ENCODE measurements around the gene FOXA3. TPM values are rescaled to one million over a fixed set of nuclear protein-coding genes. Genes with fewer than 3 reads are reported as not detected.

The FOXA3 gene
- total RNA-seq, 1 experiment from 2014 or later = 22.2 TPM

DNA sequence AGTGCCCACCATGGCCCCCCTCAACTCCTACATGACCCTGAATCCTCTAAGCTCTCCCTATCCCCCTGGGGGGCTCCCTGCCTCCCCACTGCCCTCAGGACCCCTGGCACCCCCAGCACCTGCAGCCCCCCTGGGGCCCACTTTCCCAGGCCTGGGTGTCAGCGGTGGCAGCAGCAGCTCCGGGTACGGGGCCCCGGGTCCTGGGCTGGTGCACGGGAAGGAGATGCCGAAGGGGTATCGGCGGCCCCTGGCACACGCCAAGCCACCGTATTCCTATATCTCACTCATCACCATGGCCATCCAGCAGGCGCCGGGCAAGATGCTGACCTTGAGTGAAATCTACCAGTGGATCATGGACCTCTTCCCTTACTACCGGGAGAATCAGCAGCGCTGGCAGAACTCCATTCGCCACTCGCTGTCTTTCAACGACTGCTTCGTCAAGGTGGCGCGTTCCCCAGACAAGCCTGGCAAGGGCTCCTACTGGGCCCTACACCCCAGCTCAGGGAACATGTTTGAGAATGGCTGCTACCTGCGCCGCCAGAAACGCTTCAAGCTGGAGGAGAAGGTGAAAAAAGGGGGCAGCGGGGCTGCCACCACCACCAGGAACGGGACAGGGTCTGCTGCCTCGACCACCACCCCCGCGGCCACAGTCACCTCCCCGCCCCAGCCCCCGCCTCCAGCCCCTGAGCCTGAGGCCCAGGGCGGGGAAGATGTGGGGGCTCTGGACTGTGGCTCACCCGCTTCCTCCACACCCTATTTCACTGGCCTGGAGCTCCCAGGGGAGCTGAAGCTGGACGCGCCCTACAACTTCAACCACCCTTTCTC lies 8.2 kb downstream of the FOXA3 start:
- H3K14ac ChIP-seq (ENCODE audit: insufficient read depth, low read length) = no peak overlapping the region
- peaks cover 8 to 32% (median 25%) of the 10 kb centered on the region in 3 experiments; a peak in 6 of 7 replicates for H3K36me3 Mint-ChIP-seq (ENCODE audit: insufficient read depth in 1 of 3, low read depth in 3 of 3)
- H3K23me2 ChIP-seq (ENCODE audit: insufficient read length, low read depth, low read length, poor library complexity, severe bottlenecking) = peaks cover 3% of the 10 kb centered on the region
- no peak overlapping the region for H3K9ac ChIP-seq (ENCODE audit: extremely low read depth, insufficient read length, low read length)
- H3K18ac ChIP-seq (ENCODE audit: insufficient read length, low read depth, low read length) = no peak overlapping the region
- no peak overlapping the region for H2BK20ac ChIP-seq (ENCODE audit: low read depth, low read length, poor library complexity, severe bottlenecking)
- H4K20me1 ChIP-seq (ENCODE audit: control insufficient read depth, insufficient read depth, insufficient read length) = peaks cover 3% of the 10 kb centered on the region
- H3K27me3 Mint-ChIP-seq (ENCODE audit: low read depth) = no peaks in the 10 kb centered on the region; the same call in 1 of the 2 replicates
- no peak overlapping the region; a peak in 1 of 7 replicates for H3K27ac Mint-ChIP-seq
- no peak overlapping the region for H4K5ac ChIP-seq (ENCODE audit: insufficient read length, low read depth, low read length)
- peaks cover 2% of the 10 kb centered on the region; the same call in 1 of the 2 replicates for H3K79me2 ChIP-seq (ENCODE audit: insufficient read depth, low read length)
- H3K23ac ChIP-seq (ENCODE audit: insufficient read length, low read depth, low read length) = no peak overlapping the region
- H2BK15ac ChIP-seq (ENCODE audit: low read depth, low read length) = no peak overlapping the region
- DNase-seq = no peak
- no peak overlapping the region for H2AK5ac ChIP-seq (ENCODE audit: insufficient read length, low read length)
- H2BK12ac ChIP-seq (ENCODE audit: insufficient read length, low read depth, low read length) = no peak overlapping the region
- no peak overlapping the region for H3T11ph ChIP-seq (ENCODE audit: low read length)
- H3K79me1 ChIP-seq (ENCODE audit: insufficient read depth, low read depth, low read length, poor library complexity, severe bottlenecking) = no peaks in the 10 kb centered on the region
- peaks cover 18 to 38% of the 10 kb centered on the region in 2 experiments for H3K4me1 Mint-ChIP-seq
- no peak overlapping the region for H2AFZ ChIP-seq (ENCODE audit: low read length)
- H4K91ac ChIP-seq (ENCODE audit: insufficient read length, low read depth, low read length) = no peak overlapping the region
- no peak overlapping the region for H3K4me3 Mint-ChIP-seq
- no peak overlapping the region for H2BK5ac ChIP-seq (ENCODE audit: insufficient read length, low read length)
- TF ChIP-seq, protein P1, sequence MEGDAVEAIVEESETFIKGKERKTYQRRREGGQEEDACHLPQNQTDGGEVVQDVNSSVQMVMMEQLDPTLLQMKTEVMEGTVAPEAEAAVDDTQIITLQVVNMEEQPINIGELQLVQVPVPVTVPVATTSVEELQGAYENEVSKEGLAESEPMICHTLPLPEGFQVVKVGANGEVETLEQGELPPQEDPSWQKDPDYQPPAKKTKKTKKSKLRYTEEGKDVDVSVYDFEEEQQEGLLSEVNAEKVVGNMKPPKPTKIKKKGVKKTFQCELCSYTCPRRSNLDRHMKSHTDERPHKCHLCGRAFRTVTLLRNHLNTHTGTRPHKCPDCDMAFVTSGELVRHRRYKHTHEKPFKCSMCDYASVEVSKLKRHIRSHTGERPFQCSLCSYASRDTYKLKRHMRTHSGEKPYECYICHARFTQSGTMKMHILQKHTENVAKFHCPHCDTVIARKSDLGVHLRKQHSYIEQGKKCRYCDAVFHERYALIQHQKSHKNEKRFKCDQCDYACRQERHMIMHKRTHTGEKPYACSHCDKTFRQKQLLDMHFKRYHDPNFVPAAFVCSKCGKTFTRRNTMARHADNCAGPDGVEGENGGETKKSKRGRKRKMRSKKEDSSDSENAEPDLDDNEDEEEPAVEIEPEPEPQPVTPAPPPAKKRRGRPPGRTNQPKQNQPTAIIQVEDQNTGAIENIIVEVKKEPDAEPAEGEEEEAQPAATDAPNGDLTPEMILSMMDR (conservative IDR thresholded peaks at IDR 0.05) = no peak
- no peak overlapping the region for H2BK120ac ChIP-seq (ENCODE audit: low read depth, low read length, poor library complexity, severe bottlenecking)
- no CpG with 5 or more reads among the region's 34 CpGs for WGBS (ENCODE audit: extremely low coverage, insufficient read length, low lambda C conversion rate)
- no peak overlapping the region for H3K27ac ChIP-seq (ENCODE audit: insufficient read length, low read depth, low read length)
- no peaks in the 10 kb centered on the region for H3K4me1 ChIP-seq (ENCODE audit: insufficient read depth, low read length)
- H3K9me3 Mint-ChIP-seq = no peaks in the 10 kb centered on the region
- H3K4ac ChIP-seq (ENCODE audit: low read depth, low read length) = no peak overlapping the region
- H3K56ac ChIP-seq (ENCODE audit: insufficient read length, low read depth, low read length) = no peak overlapping the region
- H4K8ac ChIP-seq (replicated peaks; ENCODE audit: insufficient read length, low read depth, low read length) = no peak overlapping the region
- no peak overlapping the region for H3K4me2 ChIP-seq (ENCODE audit: insufficient read depth, insufficient read length, low read length)
- no peaks in the 10 kb centered on the region for H3K27me3 ChIP-seq (ENCODE audit: insufficient read depth, low read length)
- H3K9me3 ChIP-seq (ENCODE audit: control insufficient read depth, low read depth, low read length) = no peaks in the 10 kb centered on the region
